ENCODE results near the gene CATSPERZ.

Gene CATSPERZ

GRCh38 chr11:64263021-64263946 lies 36.9 kb upstream of the CATSPERZ start:
- Histone ChIP-seq H3K9me3 (ENCODE audit: control insufficient read depth in 5 of 5, low read length in 5 of 5) (no peaks in the 10 kb centered on the region), H3K27ac (ENCODE audit: low read depth, low read length) (no peak overlapping the region), H3K9ac (ENCODE audit: low read length in 5 of 5) (no peak overlapping the region), H3K4me3 (ENCODE audit: low read depth in 1 of 5, low read length in 5 of 5) (no peak overlapping the region), H3K4me1 (ENCODE audit: control insufficient read depth in 5 of 5, insufficient read depth in 5 of 5, low read length in 5 of 5) (peaks cover 3 to 17% (median 13%) of the 10 kb centered on the region in 5 donors), H3K36me3 (ENCODE audit: control insufficient read depth in 5 of 5, insufficient read depth in 5 of 5, low read length in 5 of 5) (peaks cover 0 to 78% (median 73%) of the 10 kb centered on the region in 5 donors), H3K27me3 (ENCODE audit: control insufficient read depth in 5 of 5, insufficient read depth in 4 of 5, low read length in 5 of 5) (no peaks in the 10 kb centered on the region)

GRCh38 chr11:64263947-64264317 lies 36.2 kb upstream of the CATSPERZ start:
- peaks cover 0 to 72% (median 67%) of the 10 kb centered on the region in 5 donors for H3K36me3 ChIP-seq (ENCODE audit: control insufficient read depth in 5 of 5, insufficient read depth in 5 of 5, low read length in 5 of 5)
- H3K4me3 ChIP-seq (ENCODE audit: low read depth in 1 of 5, low read length in 5 of 5) = no peak overlapping the region
- H3K27ac ChIP-seq (ENCODE audit: low read depth, low read length) = no peak overlapping the region

GRCh38 chr11:64264371-64264852 lies 35.7 kb upstream of the CATSPERZ start:
- H3K27ac ChIP-seq (ENCODE audit: low read depth, low read length) = no peak overlapping the region
- no peak overlapping the region for H3K9ac ChIP-seq (ENCODE audit: low read length in 5 of 5)
- no peak overlapping the region for H3K4me3 ChIP-seq (ENCODE audit: low read depth in 1 of 5, low read length in 5 of 5)
- no peaks in the 10 kb centered on the region for H3K27me3 ChIP-seq (ENCODE audit: control insufficient read depth in 5 of 5, insufficient read depth in 4 of 5, low read length in 5 of 5)
- H3K4me1 ChIP-seq (ENCODE audit: control insufficient read depth in 5 of 5, insufficient read depth in 5 of 5, low read length in 5 of 5) = peaks cover 10 to 28% (median 23%) of the 10 kb centered on the region in 5 donors
- no peaks in the 10 kb centered on the region for H3K9me3 ChIP-seq (ENCODE audit: control insufficient read depth in 5 of 5, low read length in 5 of 5)
- H3K36me3 ChIP-seq (ENCODE audit: control insufficient read depth in 5 of 5, insufficient read depth in 5 of 5, low read length in 5 of 5) = peaks cover 0 to 67% (median 62%) of the 10 kb centered on the region in 5 donors

More at GRCh38 chr11:64263947-64264317, 36.2 kb upstream of the CATSPERZ start:
- Histone ChIP-seq H3K9me3 (ENCODE audit: control insufficient read depth in 5 of 5, low read length in 5 of 5) (no peaks in the 10 kb centered on the region), H3K27me3 (ENCODE audit: control insufficient read depth in 5 of 5, insufficient read depth in 4 of 5, low read length in 5 of 5) (no peaks in the 10 kb centered on the region), H3K9ac (ENCODE audit: low read length in 5 of 5) (no peak overlapping the region), H3K4me1 (ENCODE audit: control insufficient read depth in 5 of 5, insufficient read depth in 5 of 5, low read length in 5 of 5) (peaks cover 9 to 23% (median 20%) of the 10 kb centered on the region in 5 donors)

- Histone ChIP-seq H3K4me1 (ENCODE audit: control insufficient read depth in 5 of 5, insufficient read depth in 5 of 5, low read length in 5 of 5) (peaks cover 17 to 34% (median 26%) of the 10 kb centered on the region in 5 donors), H3K9me3 (ENCODE audit: control insufficient read depth in 5 of 5, low read length in 5 of 5) (no peaks in the 10 kb centered on the region), H3K4me3 (ENCODE audit: low read depth in 1 of 5, low read length in 5 of 5) (no peak overlapping the region), H3K36me3 (ENCODE audit: control insufficient read depth in 5 of 5, insufficient read depth in 5 of 5, low read length in 5 of 5) (peaks cover 0 to 56% (median 52%) of the 10 kb centered on the region in 5 donors), H3K9ac (ENCODE audit: low read length in 5 of 5) (no peak overlapping the region), H3K27me3 (ENCODE audit: control insufficient read depth in 5 of 5, insufficient read depth in 4 of 5, low read length in 5 of 5) (peaks cover 0 to 5% (median 0%) of the 10 kb centered on the region in 5 donors), H3K27ac (ENCODE audit: low read depth, low read length) (no peak overlapping the region)
Observed at GRCh38 chr11:64265176-64266160, 34.7 kb upstream of the CATSPERZ start.

GRCh38 chr11:64266339-64266738 lies 33.8 kb upstream of the CATSPERZ start:
- Histone ChIP-seq H3K4me1 (ENCODE audit: control insufficient read depth in 5 of 5, insufficient read depth in 5 of 5, low read length in 5 of 5) (peaks cover 26 to 37% (median 28%) of the 10 kb centered on the region in 5 donors), H3K9me3 (ENCODE audit: control insufficient read depth in 5 of 5, low read length in 5 of 5) (peaks cover 0 to 3% (median 0%) of the 10 kb centered on the region in 5 donors), H3K27ac (ENCODE audit: low read depth, low read length) (no peak overlapping the region), H3K4me3 (ENCODE audit: low read depth in 1 of 5, low read length in 5 of 5) (no peak overlapping the region), H3K27me3 (ENCODE audit: control insufficient read depth in 5 of 5, insufficient read depth in 4 of 5, low read length in 5 of 5) (peaks cover 0 to 13% (median 0%) of the 10 kb centered on the region in 5 donors), H3K36me3 (ENCODE audit: control insufficient read depth in 5 of 5, insufficient read depth in 5 of 5, low read length in 5 of 5) (peaks cover 0 to 51% (median 49%) of the 10 kb centered on the region in 5 donors), H3K9ac (ENCODE audit: low read length in 5 of 5) (no peak overlapping the region)

GRCh38 chr11:64267207-64267945 lies 32.8 kb upstream of the CATSPERZ start:
- Histone ChIP-seq H3K9ac (ENCODE audit: low read length in 5 of 5) (peak overlapping the region in 4 of 5 donors; percentile 60 to 91 (median 86)), H3K36me3 (ENCODE audit: control insufficient read depth in 5 of 5, insufficient read depth in 5 of 5, low read length in 5 of 5) (peaks cover 0 to 41% (median 39%) of the 10 kb centered on the region in 5 donors), H3K9me3 (ENCODE audit: control insufficient read depth in 5 of 5, low read length in 5 of 5) (peaks cover 0 to 3% (median 0%) of the 10 kb centered on the region in 5 donors), H3K27ac (ENCODE audit: low read depth, low read length) (peak overlapping the region; percentile 99), H3K4me3 (ENCODE audit: low read depth in 1 of 5, low read length in 5 of 5) (no peak overlapping the region), H3K4me1 (ENCODE audit: control insufficient read depth in 5 of 5, insufficient read depth in 5 of 5, low read length in 5 of 5) (peaks cover 26 to 47% (median 36%) of the 10 kb centered on the region in 5 donors), H3K27me3 (ENCODE audit: control insufficient read depth in 5 of 5, insufficient read depth in 4 of 5, low read length in 5 of 5) (peaks cover 0 to 13% (median 0%) of the 10 kb centered on the region in 5 donors)

- peaks cover 0 to 3% (median 0%) of the 10 kb centered on the region in 5 donors for H3K9me3 ChIP-seq (ENCODE audit: control insufficient read depth in 5 of 5, low read length in 5 of 5)
- peak overlapping the region; percentile 69 to 92 (median 76) for H3K4me3 ChIP-seq (ENCODE audit: low read depth in 1 of 5, low read length in 5 of 5)
- peak overlapping the region in 4 of 5 donors; percentile 81 to 91 (median 90) for H3K9ac ChIP-seq (ENCODE audit: low read length in 5 of 5)
- peaks cover 0 to 13% (median 0%) of the 10 kb centered on the region in 5 donors for H3K27me3 ChIP-seq (ENCODE audit: control insufficient read depth in 5 of 5, insufficient read depth in 4 of 5, low read length in 5 of 5)
- peaks cover 26 to 50% (median 36%) of the 10 kb centered on the region in 5 donors for H3K4me1 ChIP-seq (ENCODE audit: control insufficient read depth in 5 of 5, insufficient read depth in 5 of 5, low read length in 5 of 5)
- H3K36me3 ChIP-seq (ENCODE audit: control insufficient read depth in 5 of 5, insufficient read depth in 5 of 5, low read length in 5 of 5) = peaks cover 0 to 32% (median 30%) of the 10 kb centered on the region in 5 donors
- H3K27ac ChIP-seq (ENCODE audit: low read depth, low read length) = peak overlapping the region; percentile 99
Observed at GRCh38 chr11:64268025-64268892, 31.9 kb upstream of the CATSPERZ start.

GRCh38 chr11:64268893-64269539 lies 31.1 kb upstream of the CATSPERZ start:
- Histone ChIP-seq H3K27me3 (ENCODE audit: control insufficient read depth in 5 of 5, insufficient read depth in 4 of 5, low read length in 5 of 5) (peaks cover 0 to 13% (median 0%) of the 10 kb centered on the region in 5 donors), H3K9ac (ENCODE audit: low read length in 5 of 5) (peak overlapping the region; percentile 35 to 91 (median 89)), H3K27ac (ENCODE audit: low read depth, low read length) (peak overlapping the region; percentile 99), H3K36me3 (ENCODE audit: control insufficient read depth in 5 of 5, insufficient read depth in 5 of 5, low read length in 5 of 5) (peaks cover 0 to 25% (median 23%) of the 10 kb centered on the region in 5 donors), H3K4me1 (ENCODE audit: control insufficient read depth in 5 of 5, insufficient read depth in 5 of 5, low read length in 5 of 5) (peaks cover 26 to 50% (median 36%) of the 10 kb centered on the region in 5 donors), H3K9me3 (ENCODE audit: control insufficient read depth in 5 of 5, low read length in 5 of 5) (peaks cover 0 to 3% (median 0%) of the 10 kb centered on the region in 5 donors), H3K4me3 (ENCODE audit: low read depth in 1 of 5, low read length in 5 of 5) (peak overlapping the region; percentile 69 to 92 (median 76))

All from subcutaneous abdominal adipose tissue (tissue), 5 donors.